ENCODE data around the gene CACNA2D3. TPM values are rescaled to one million over a fixed set of nuclear protein-coding genes. Genes with fewer than 3 reads are reported as not detected.

CACNA2D3 gene
- polyA plus RNA-seq, 4 donors, result 1.5 to 2.1 (median 1.7) TPM

GRCh38 chr3:54517424-54517823 is 395.1 kb downstream of the CACNA2D3 start:
- DNase-seq (ENCODE audit: low read depth in 4 of 4, low spot score in 3 of 4), result no peak

- DNase-seq (ENCODE audit: low read depth in 4 of 4, low spot score in 3 of 4), result no peak
Observed at GRCh38 chr3:54518011-54518675, 395.8 kb downstream of the CACNA2D3 start.

- no peak for DNase-seq (ENCODE audit: low read depth in 4 of 4, low spot score in 3 of 4)
Observed at GRCh38 chr3:54519493-54519892, 397.1 kb downstream of the CACNA2D3 start.

GRCh38 chr3:54520060-54520459 is 397.7 kb downstream of the CACNA2D3 start:
- DNase-seq (ENCODE audit: low read depth in 4 of 4, low spot score in 3 of 4), result no peak

- DNase-seq (ENCODE audit: low read depth in 4 of 4, low spot score in 3 of 4), result no peak
Observed at GRCh38 chr3:54527521-54527920, 405.2 kb downstream of the CACNA2D3 start.

- DNase-seq (ENCODE audit: low read depth in 4 of 4, low spot score in 3 of 4), result no peak
Observed at GRCh38 chr3:54527953-54528352, 405.6 kb downstream of the CACNA2D3 start.

- DNase-seq (ENCODE audit: low read depth in 4 of 4, low spot score in 3 of 4), result no peak
Observed at GRCh38 chr3:54528668-54529067, 406.3 kb downstream of the CACNA2D3 start.

GRCh38 chr3:54530091-54530490 is 407.7 kb downstream of the CACNA2D3 start:
- DNase-seq (ENCODE audit: low read depth in 4 of 4, low spot score in 3 of 4), result no peak

GRCh38 chr3:54530944-54531343 is 408.6 kb downstream of the CACNA2D3 start:
- DNase-seq (ENCODE audit: low read depth in 4 of 4, low spot score in 3 of 4), result no peak

GRCh38 chr3:54531741-54532140 is 409.4 kb downstream of the CACNA2D3 start:
- DNase-seq (ENCODE audit: low read depth in 4 of 4, low spot score in 3 of 4), result no peak

GRCh38 chr3:54533856-54534255 is 411.5 kb downstream of the CACNA2D3 start:
- no peak for DNase-seq (ENCODE audit: low read depth in 4 of 4, low spot score in 3 of 4)

- DNase-seq (ENCODE audit: low read depth in 4 of 4, low spot score in 3 of 4), result no peak
Observed at GRCh38 chr3:54535619-54536018, 413.3 kb downstream of the CACNA2D3 start.

- DNase-seq (ENCODE audit: low read depth in 4 of 4, low spot score in 3 of 4), result no peak
Observed at GRCh38 chr3:54536450-54536849, 414.1 kb downstream of the CACNA2D3 start.

- no peak for DNase-seq (ENCODE audit: low read depth in 4 of 4, low spot score in 3 of 4)
Observed at GRCh38 chr3:54537506-54537905, 415.2 kb downstream of the CACNA2D3 start.

GRCh38 chr3:54538346-54538745 is 416.0 kb downstream of the CACNA2D3 start:
- no peak for DNase-seq (ENCODE audit: low read depth in 4 of 4, low spot score in 3 of 4)

GRCh38 chr3:54541369-54541768 is 419.0 kb downstream of the CACNA2D3 start:
- no peak for DNase-seq (ENCODE audit: low read depth in 4 of 4, low spot score in 3 of 4)

GRCh38 chr3:54543446-54543845 is 421.1 kb downstream of the CACNA2D3 start:
- no peak for DNase-seq (ENCODE audit: low read depth in 4 of 4, low spot score in 3 of 4)

- no peak for DNase-seq (ENCODE audit: low read depth in 4 of 4, low spot score in 3 of 4)
Observed at GRCh38 chr3:54547051-54547450, 424.7 kb downstream of the CACNA2D3 start.

GRCh38 chr3:54547846-54548245 is 425.5 kb downstream of the CACNA2D3 start:
- no peak for DNase-seq (ENCODE audit: low read depth in 4 of 4, low spot score in 3 of 4)

GRCh38 chr3:54549607-54550220 is 427.4 kb downstream of the CACNA2D3 start:
- DNase-seq (ENCODE audit: low read depth in 4 of 4, low spot score in 3 of 4), result no peak

- DNase-seq (ENCODE audit: low read depth in 4 of 4, low spot score in 3 of 4), result no peak
Observed at GRCh38 chr3:54550221-54550977, 428.0 kb downstream of the CACNA2D3 start.

GRCh38 chr3:54556630-54557029 is 434.3 kb downstream of the CACNA2D3 start:
- no peak for DNase-seq (ENCODE audit: low read depth in 4 of 4, low spot score in 3 of 4)

Measured in right renal pelvis (tissue), 4 donors.